Loucy (cell line): ENCODE results near the gene MYH14.

ENCODE experiments used
- CTCF ChIP-seq: fragments of 200-600 bp; sonication (generic); conservative IDR thresholded peaks from 2 replicates; pipeline ENCODE4 v1.5.1; 2014; ENCODE audit warnings: mild to moderate bottlenecking, antibody characterized with exemption, low read length
- EZH2phosphoT487 ChIP-seq: fragments of 200-600 bp; IDR thresholded peaks from 2 replicates; pipeline ENCODE4 v1.6.1; 2018; ENCODE audit warnings: antibody characterized with exemption, mild to moderate bottlenecking, moderate library complexity, borderline replicate concordance

- TF ChIP-seq CTCF: no peak
- no peak for TF ChIP-seq EZH2phosphoT487
These were observed 36.6 kb downstream of the MYH14 start for GRCh38 chr19:50239921-50240590.
